GDM1 (cell line): Measurements from ENCODE around the gene KLHL26.

Experiments
- DNase-seq: peaks from one replicate; lab custom pipeline; 2025; lab: John Stamatoyannopoulos, UW

Gene KLHL26

GRCh38 chr19:18685597-18686190 lies 48.9 kb downstream of the KLHL26 start:
- no peak for DNase-seq

- DNase-seq: no peak
Measured at GRCh38 chr19:18687740-18688465, 51.1 kb downstream of the KLHL26 start.

GRCh38 chr19:18696023-18696422 lies 59.2 kb downstream of the KLHL26 start:
- no peak for DNase-seq

- DNase-seq: no peak
Measured at GRCh38 chr19:18697680-18698079, 60.9 kb downstream of the KLHL26 start.

- no peak for DNase-seq
Measured at GRCh38 chr19:18698321-18699167, 61.7 kb downstream of the KLHL26 start.

GRCh38 chr19:18699403-18700054 lies 62.7 kb downstream of the KLHL26 start:
- no peak for DNase-seq

GRCh38 chr19:18700501-18701249 lies 63.8 kb downstream of the KLHL26 start:
- no peak for DNase-seq

GRCh38 chr19:18701250-18701608 lies 64.4 kb downstream of the KLHL26 start:
- no peak for DNase-seq

GRCh38 chr19:18704054-18704453 lies 67.2 kb downstream of the KLHL26 start:
- no peak for DNase-seq

GRCh38 chr19:18704971-18705370 lies 68.1 kb downstream of the KLHL26 start:
- DNase-seq: no peak

- DNase-seq: no peak
Measured at GRCh38 chr19:18708452-18709231, 71.8 kb downstream of the KLHL26 start.

- DNase-seq: no peak
Measured at GRCh38 chr19:18709546-18709945, 72.7 kb downstream of the KLHL26 start.

GRCh38 chr19:18710186-18710585 lies 73.4 kb downstream of the KLHL26 start:
- no peak for DNase-seq

GRCh38 chr19:18710996-18711751 lies 74.3 kb downstream of the KLHL26 start:
- DNase-seq: no peak

- no peak for DNase-seq
Measured at GRCh38 chr19:18711893-18712292, 75.1 kb downstream of the KLHL26 start.

GRCh38 chr19:18712981-18713380 lies 76.2 kb downstream of the KLHL26 start:
- DNase-seq: no peak

- DNase-seq: no peak
Measured at GRCh38 chr19:18713550-18714117, 76.8 kb downstream of the KLHL26 start.

GRCh38 chr19:18715416-18715815 lies 78.6 kb downstream of the KLHL26 start:
- no peak for DNase-seq

GRCh38 chr19:18716857-18717256 lies 80.0 kb downstream of the KLHL26 start:
- DNase-seq: no peak

- no peak for DNase-seq
Measured at GRCh38 chr19:18717601-18718000, 80.8 kb downstream of the KLHL26 start.
